Measurements from ENCODE around the gene MOCOS. TPM values are rescaled to one million over a fixed set of nuclear protein-coding genes. Genes with fewer than 3 reads are reported as not detected.

The MOCOS gene
- total and polyA plus RNA-seq, 2 of the 8 experiments (the other 6 are each of a cell fraction or from before 2014, with no cell fraction given), result 4.7 to 5.8 TPM

- TF ChIP-seq ZNF274 (IDR thresholded peaks at IDR 0.05; ENCODE audit: borderline replicate concordance, extremely low read depth, low read length) (no peak), GABPA (IDR thresholded peaks at IDR 0.05; ENCODE audit: borderline replicate concordance, insufficient read depth, low read length) (no peak), CBX8 (IDR thresholded peaks at IDR 0.05; ENCODE audit: borderline replicate concordance, low read depth, low read length) (no peak), EP300 (IDR thresholded peaks at IDR 0.05; ENCODE audit: borderline replicate concordance in 1 of 2, low read depth in 2 of 2, low read length in 2 of 2) (no peak), FOSL1 (IDR thresholded peaks at IDR 0.05; ENCODE audit: insufficient read depth, low read depth, low read length) (no peak)
Measured at GRCh38 chr18:36273347-36273746, 86.0 kb downstream of the MOCOS start (continued).

Data from H1 (cell line).